Measurements from ENCODE around the gene ARSG. TPM values are rescaled to one million over a fixed set of nuclear protein-coding genes. Genes with fewer than 3 reads are reported as not detected.

The ARSG gene
- polyA plus RNA-seq, 3 donors: 15.5 to 19.3 (median 19.2) TPM

- Histone ChIP-seq H3K9ac (ENCODE audit: insufficient read depth, low read length, poor library complexity, severe bottlenecking) (no peak overlapping the region), H3K36me3 (replicated peaks in 1 of 2; ENCODE audit: control insufficient read depth in 1 of 2, insufficient read depth in 2 of 2, low read length in 2 of 2) (no peaks in the 10 kb centered on the region), H2AFZ (ENCODE audit: insufficient read depth, low read depth, low read length, poor library complexity, severe bottlenecking) (no peak overlapping the region), H3K79me2 (ENCODE audit: insufficient read depth, low read length) (no peaks in the 10 kb centered on the region), H3K27ac (ENCODE audit: low read depth in 1 of 2, low read length in 2 of 2) (no peak overlapping the region), H3K4me3 (replicated peaks in 1 of 3; ENCODE audit: low read depth in 2 of 3, low read length in 3 of 3) (no peak overlapping the region), H3K9me3 (replicated peaks in 1 of 2; ENCODE audit: control insufficient read depth in 1 of 2, insufficient read depth in 1 of 2, low read length in 2 of 2) (no peaks in the 10 kb centered on the region), H3K27me3 (ENCODE audit: control insufficient read depth in 2 of 2, insufficient read depth in 2 of 2, low read length in 2 of 2) (no peaks in the 10 kb centered on the region), H3K4me2 (replicated peaks; ENCODE audit: extremely low read depth, low read length, poor library complexity, severe bottlenecking) (no peak overlapping the region), H4K20me1 (ENCODE audit: insufficient read depth, low read length) (no peaks in the 10 kb centered on the region), H3K4me1 (ENCODE audit: control insufficient read depth in 1 of 2, insufficient read depth in 2 of 2, low read length in 2 of 2) (peaks cover 36 to 42% of the 10 kb centered on the region in 2 donors)
- Mint-ChIP-seq H3K27ac (peak overlapping the region in 3 of 7 donors; percentile 13 to 41 (median 14)), H3K36me3 (peaks cover 15 to 30% of the 10 kb centered on the region in 2 donors), H3K4me3 (no peak overlapping the region), H3K27me3 (ENCODE audit: low read depth in 3 of 3) (peaks cover 0 to 1% (median 0%) of the 10 kb centered on the region in 3 donors), H3K9me3 (peaks cover 0 to 2% (median 0%) of the 10 kb centered on the region in 7 donors), H3K4me1 (peaks cover 49% of the 10 kb centered on the region)
- no peak for TF ChIP-seq CTCF (IDR thresholded peaks at IDR 0.05)
- 100% methylated on average over 2 of the region's 7 CpGs for WGBS (ENCODE audit: insufficient coverage)
- DNase-seq: no peak
- intact Hi-C loops (cut with micrococcal nuclease): no loop called here
Measured at GRCh38 chr17:68320943-68321555, 29.8 kb downstream of the ARSG start.

- no peak overlapping the region for H2AFZ ChIP-seq (ENCODE audit: insufficient read depth, low read depth, low read length, poor library complexity, severe bottlenecking)
- Mint-ChIP-seq H3K9me3 (peaks cover 0 to 2% (median 0%) of the 10 kb centered on the region in 7 donors), H3K27me3 (ENCODE audit: low read depth in 3 of 3) (peaks cover 0 to 1% (median 0%) of the 10 kb centered on the region in 3 donors), H3K36me3 (peaks cover 20 to 32% of the 10 kb centered on the region in 2 donors), H3K27ac (peak overlapping the region in 1 of 7 donors; percentile 41), H3K4me1 (peaks cover 46% of the 10 kb centered on the region), H3K4me3 (no peak overlapping the region)
- no peaks in the 10 kb centered on the region for H4K20me1 ChIP-seq (ENCODE audit: insufficient read depth, low read length)
- no peak for TF ChIP-seq CTCF (IDR thresholded peaks at IDR 0.05)
- intact Hi-C loops (cut with micrococcal nuclease): no loop called here
- H3K9ac ChIP-seq (ENCODE audit: insufficient read depth, low read length, poor library complexity, severe bottlenecking): no peak overlapping the region
- no peak for DNase-seq
- no peaks in the 10 kb centered on the region for H3K36me3 ChIP-seq (replicated peaks in 1 of 2; ENCODE audit: control insufficient read depth in 1 of 2, insufficient read depth in 2 of 2, low read length in 2 of 2)
- H3K27me3 ChIP-seq (ENCODE audit: control insufficient read depth in 2 of 2, insufficient read depth in 2 of 2, low read length in 2 of 2): no peaks in the 10 kb centered on the region
- no peaks in the 10 kb centered on the region for H3K79me2 ChIP-seq (ENCODE audit: insufficient read depth, low read length)
- H3K27ac ChIP-seq (ENCODE audit: low read depth in 1 of 2, low read length in 2 of 2): no peak overlapping the region
- no peak overlapping the region for H3K4me2 ChIP-seq (replicated peaks; ENCODE audit: extremely low read depth, low read length, poor library complexity, severe bottlenecking)
- no peaks in the 10 kb centered on the region for H3K9me3 ChIP-seq (replicated peaks in 1 of 2; ENCODE audit: control insufficient read depth in 1 of 2, insufficient read depth in 1 of 2, low read length in 2 of 2)
- H3K4me1 ChIP-seq (ENCODE audit: control insufficient read depth in 1 of 2, insufficient read depth in 2 of 2, low read length in 2 of 2): peaks cover 31 to 37% of the 10 kb centered on the region in 2 donors
- H3K4me3 ChIP-seq (replicated peaks in 1 of 3; ENCODE audit: low read depth in 2 of 3, low read length in 3 of 3): no peak overlapping the region
- 100% methylated on average over 1 of the region's 4 CpGs for WGBS (ENCODE audit: insufficient coverage)
Measured at GRCh38 chr17:68321556-68321954, 30.3 kb downstream of the ARSG start.
